Ovary (tissue), 9 donors: ENCODE results near the gene UBTD1. TPM values are rescaled to one million over a fixed set of nuclear protein-coding genes. Genes with fewer than 3 reads are reported as not detected.

Source experiments
- DNase-seq, 5 donors: peaks; one replicate each; pipeline ENCODE4 v3.0.0-alpha.2; 2019 to 2020
- H3K27ac ChIP-seq, 2 donors: fragments of 200-600 bp; one replicate each; pipeline versions ENCODE4 v1.5.1 to v1.8.0; 2019 to 2022
- H3K27me3 ChIP-seq: fragments of 200-600 bp; one replicate; pipeline ENCODE4 v1.8.0; 2022
- H3K36me3 ChIP-seq: fragments of 200-600 bp; sonication (generic); one replicate; pipeline ENCODE4 v1.5.1; 2019
- H3K4me1 ChIP-seq: one replicate; pipeline ENCODE4 v1.8.1; 2013; ENCODE audit warnings: mild to moderate bottlenecking, moderate library complexity; ENCODE audit not compliant: insufficient read depth
- H3K4me3 ChIP-seq: fragments of 200-600 bp; sonication (generic); one replicate; pipeline ENCODE4 v1.5.1; 2017
- H3K9me3 ChIP-seq, 2 donors: fragments of 200-600 bp in 1 of 2; sonication (generic) in 1 of 2; one replicate each; pipeline versions ENCODE4 v1.5.1 to v1.8.1; 2013 to 2019; ENCODE audit warnings: mild to moderate bottlenecking in 1 of 2, moderate library complexity in 1 of 2
- EP300 ChIP-seq: sonication (generic); formaldehyde crosslinking; IDR thresholded peaks from one replicate; pipeline ENCODE4 v1.6.1; 2017; ENCODE audit warnings: antibody characterized with exemption
- POLR2A ChIP-seq: fragments of 450-650 bp; IDR thresholded peaks from one replicate; pipeline ENCODE4 v1.6.1; 2017; ENCODE audit warnings: antibody characterized with exemption, mild to moderate bottlenecking, moderate library complexity
- WGBS, 3 donors: extraction: QIAGEN DNeasy Blood & Tissue Kit in 1 of 3; methylation state at CpG; one replicate each; pipeline versions ENCODE4 v1.1.5 to v1.1.7; 2013 to 2017; 5-methylcytosine and 5-hydroxymethylcytosine counted together
- intact Hi-C, 4 donors: fragments of 100-400 bp; cut with DNase I; formaldehyde crosslinking; loops; one replicate each; pipeline versions ENCODE4 v1.11.0 to v1.15.1; 2022 to 2023
- polyA plus RNA-seq, 2 donors: library from polyadenylated mRNA; stranded (reverse); fragments of 200-250 nt in 1 of 2; fragments of 350-450 nt in 1 of 2; fragmentation: Illumina TruSeq in 1 of 2; extraction: RNeasy Lipid Tissue Mini Kit (QIAGEN cat#74804) in 1 of 2; gene quantifications; one replicate each; pipeline ENCODE4 v1.2.3, GENCODE V29; 2013 to 2014
- total RNA-seq, 7 donors: library from RNA; depleted of rRNA in 2 of 7; stranded (reverse); fragments of >200 nt in 2 of 7; fragmentation: NEBNext Ultra II Directional in 3 of 7; extraction: Animal tissue kit (Norgen Biotek cat#: 25700) in 3 of 7; gene quantifications; one replicate each; pipeline versions ENCODE4 v1.1.0 to v1.2.4, GENCODE V29; 2016 to 2023
- TF ChIP-seq, protein P1 (sequence below), 3 donors: fragments of 450-650 bp in 2 of 3; fragments of 200-600 bp in 1 of 3; IDR thresholded peaks; one replicate each; pipeline versions ENCODE4 v1.5.1 to v1.8.0; 2016 to 2022; ENCODE audit warnings: antibody characterized with exemption in 3 of 3, mild to moderate bottlenecking in 1 of 3
- donor health status: DM: no; HTN: no; CAD: no; lungs with moderate emphysema.
- donor health status: DM: no; HTN: no; CAD: no.
- donor health status: Bipolar disorder and iron deficiency.
- donor health status: DM: yes; HTN: yes; CAD: no.
- donor health status: DM: no; HTN: no; CAD: no.
- donor health status: DM: yes; HTN: yes; CAD: no.

Gene UBTD1
- total and polyA plus RNA-seq, 9 donors = 0.20 to 15.2 (median 11.5) TPM

DNA sequence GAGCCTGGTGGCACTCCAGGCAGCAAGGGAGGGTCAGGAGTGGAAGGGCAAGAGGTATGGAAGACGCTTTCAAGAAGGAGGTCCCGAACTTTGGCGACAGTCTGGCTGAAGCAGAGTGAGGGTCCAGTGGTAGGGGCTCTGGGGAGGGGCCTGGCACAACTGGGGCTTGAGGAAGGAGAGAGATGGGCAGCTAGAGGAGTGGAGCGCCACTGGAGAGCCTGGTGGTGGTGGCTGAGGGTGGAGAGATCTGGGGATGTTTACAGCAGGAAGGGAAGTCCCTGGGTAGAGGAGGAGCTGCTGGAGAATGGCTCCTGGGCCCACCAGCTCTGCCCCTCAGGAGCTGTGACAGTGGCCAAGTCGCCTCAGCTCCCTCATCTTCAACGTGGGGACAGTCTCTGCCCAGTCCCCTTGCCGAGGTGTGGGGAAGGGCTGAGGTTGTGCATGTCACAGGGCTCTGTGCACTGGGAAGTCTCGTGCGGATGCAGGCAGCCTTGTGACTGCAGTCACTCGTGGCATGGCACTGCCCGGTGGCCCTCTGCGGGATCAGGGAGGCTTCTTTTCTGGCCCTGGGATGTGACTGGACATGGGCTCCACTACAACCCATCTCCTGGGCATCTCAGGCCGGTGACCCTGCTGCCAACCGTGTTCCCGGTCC, 18.5 kb downstream of the UBTD1 start:
- peaks cover 6% of the 10 kb centered on the region for H3K4me1 ChIP-seq
- no peaks in the 10 kb centered on the region for H3K27me3 ChIP-seq
- TF ChIP-seq, protein P1, sequence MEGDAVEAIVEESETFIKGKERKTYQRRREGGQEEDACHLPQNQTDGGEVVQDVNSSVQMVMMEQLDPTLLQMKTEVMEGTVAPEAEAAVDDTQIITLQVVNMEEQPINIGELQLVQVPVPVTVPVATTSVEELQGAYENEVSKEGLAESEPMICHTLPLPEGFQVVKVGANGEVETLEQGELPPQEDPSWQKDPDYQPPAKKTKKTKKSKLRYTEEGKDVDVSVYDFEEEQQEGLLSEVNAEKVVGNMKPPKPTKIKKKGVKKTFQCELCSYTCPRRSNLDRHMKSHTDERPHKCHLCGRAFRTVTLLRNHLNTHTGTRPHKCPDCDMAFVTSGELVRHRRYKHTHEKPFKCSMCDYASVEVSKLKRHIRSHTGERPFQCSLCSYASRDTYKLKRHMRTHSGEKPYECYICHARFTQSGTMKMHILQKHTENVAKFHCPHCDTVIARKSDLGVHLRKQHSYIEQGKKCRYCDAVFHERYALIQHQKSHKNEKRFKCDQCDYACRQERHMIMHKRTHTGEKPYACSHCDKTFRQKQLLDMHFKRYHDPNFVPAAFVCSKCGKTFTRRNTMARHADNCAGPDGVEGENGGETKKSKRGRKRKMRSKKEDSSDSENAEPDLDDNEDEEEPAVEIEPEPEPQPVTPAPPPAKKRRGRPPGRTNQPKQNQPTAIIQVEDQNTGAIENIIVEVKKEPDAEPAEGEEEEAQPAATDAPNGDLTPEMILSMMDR (IDR thresholded peaks at IDR 0.05) = no peak
- TF ChIP-seq EP300 (no peak), POLR2A (no peak)
- H3K27ac ChIP-seq = no peak overlapping the region
- 88 to 94% (median 93%) methylated on average over 15 of the region's 15 CpGs for whole genome bisulfite sequencing, 3 donors
- intact Hi-C loops = no loop called here
- no peaks in the 10 kb centered on the region for H3K36me3 ChIP-seq
- DNase-seq = peak in 1 of 5 donors; percentile 24
- H3K4me3 ChIP-seq = no peak overlapping the region
- no peaks in the 10 kb centered on the region for H3K9me3 ChIP-seq

DNA sequence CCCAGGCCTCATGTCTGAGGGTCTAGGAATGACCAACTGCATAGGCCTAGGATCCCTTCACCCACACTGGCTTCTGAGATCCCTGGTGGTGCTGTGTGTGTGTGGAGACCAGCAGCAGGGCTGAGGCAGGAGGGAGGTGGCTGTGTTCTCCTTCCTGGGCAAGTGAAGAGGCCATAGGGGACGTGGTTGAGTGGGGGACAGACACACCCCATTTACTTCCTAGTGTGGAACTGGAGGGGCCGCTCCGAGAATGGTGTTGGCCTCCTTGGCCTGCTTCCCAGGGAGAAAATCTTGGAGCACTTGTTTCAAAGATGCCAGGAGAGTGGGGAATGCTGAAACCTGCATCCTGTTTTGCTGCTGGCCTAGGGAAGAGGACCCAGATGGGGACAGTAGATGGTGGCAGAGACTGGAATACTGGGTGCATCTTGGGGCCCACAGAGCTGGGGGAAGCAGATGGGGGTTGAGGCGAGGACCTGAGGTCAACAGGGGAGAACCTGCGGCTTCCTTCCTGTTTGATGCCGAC, 19.1 kb downstream of the UBTD1 start:
- no peak overlapping the region for H3K4me3 ChIP-seq
- no peak overlapping the region for H3K27ac ChIP-seq
- H3K27me3 ChIP-seq = no peaks in the 10 kb centered on the region
- TF ChIP-seq, protein P1 (IDR thresholded peaks at IDR 0.05) = no peak
- TF ChIP-seq POLR2A (no peak), EP300 (no peak)
- H3K9me3 ChIP-seq = no peaks in the 10 kb centered on the region
- intact Hi-C loops = no loop called here
- H3K4me1 ChIP-seq = peaks cover 6% of the 10 kb centered on the region
- DNase-seq = peak in 1 of 5 donors; percentile 29
- no peaks in the 10 kb centered on the region for H3K36me3 ChIP-seq
- WGBS, 3 donors = 63 to 72% (median 66%) methylated on average over 6 of the region's 6 CpGs

DNA sequence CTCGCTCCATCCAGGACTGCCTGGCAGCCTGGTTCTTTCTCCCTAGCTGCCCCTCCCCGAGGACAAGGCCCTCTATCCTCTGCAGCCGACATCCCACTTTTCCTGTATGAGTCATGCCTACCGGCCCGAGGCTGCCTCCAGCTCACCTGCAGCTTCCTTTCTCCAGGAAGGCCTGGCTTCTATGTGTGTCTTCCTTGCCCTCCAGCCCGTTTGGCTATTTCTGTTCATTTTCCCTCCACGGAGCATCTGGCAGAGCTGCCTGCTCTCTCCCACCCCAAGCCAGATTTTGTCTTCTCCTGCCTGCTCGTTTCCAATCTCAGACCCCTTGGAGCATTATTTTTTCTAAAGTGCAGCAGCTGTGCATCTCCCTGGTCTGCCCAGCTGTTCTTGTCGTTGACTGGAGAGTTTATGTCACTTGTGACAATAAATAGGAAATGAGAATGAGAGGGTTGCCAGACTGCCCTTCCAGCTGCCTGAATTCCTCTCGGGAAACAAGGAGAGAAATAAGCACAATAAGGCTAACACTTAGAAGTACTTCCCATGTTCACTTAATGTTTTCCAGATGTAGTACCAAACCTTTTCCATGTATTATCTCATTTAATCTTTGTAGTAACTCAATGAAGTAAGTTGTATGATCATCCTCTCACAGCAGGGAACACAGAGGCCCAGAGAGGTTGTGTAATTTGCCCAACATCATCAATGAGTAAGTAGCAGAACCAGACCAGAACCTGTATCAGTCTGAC, 19.7 kb downstream of the UBTD1 start:
- H3K27me3 ChIP-seq = no peaks in the 10 kb centered on the region
- intact Hi-C loops = no loop called here
- no peaks in the 10 kb centered on the region for H3K36me3 ChIP-seq
- no peaks in the 10 kb centered on the region for H3K9me3 ChIP-seq
- TF ChIP-seq EP300 (no peak), POLR2A (no peak)
- TF ChIP-seq, protein P1 (IDR thresholded peaks at IDR 0.05) = no peak
- H3K27ac ChIP-seq = no peak overlapping the region
- no peak overlapping the region for H3K4me3 ChIP-seq
- DNase-seq = no peak
- WGBS, 3 donors = 15 to 19% (median 16%) methylated on average over 10 of the region's 10 CpGs
- H3K4me1 ChIP-seq = peaks cover 6% of the 10 kb centered on the region

DNA sequence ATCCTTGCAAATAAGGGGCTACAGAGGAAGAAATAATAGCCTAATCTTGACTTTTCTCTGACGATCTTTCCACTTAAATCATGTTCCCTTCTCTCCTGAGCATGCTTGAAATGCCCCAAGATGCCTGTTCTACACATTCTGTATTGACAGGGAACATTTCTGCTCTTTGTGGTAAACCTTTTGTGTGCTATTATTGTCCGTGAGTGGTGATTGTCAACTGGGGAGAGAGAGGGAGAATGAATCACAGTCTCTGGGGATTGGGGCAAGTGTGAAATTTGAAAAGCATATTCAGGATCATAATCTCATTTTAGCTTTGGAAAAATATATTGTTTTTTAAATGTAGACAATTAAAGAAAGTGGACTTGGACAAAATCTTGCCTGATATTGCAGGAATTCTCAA, 20.6 kb downstream of the UBTD1 start:
- Histone ChIP-seq H3K27me3 (no peaks in the 10 kb centered on the region), H3K4me3 (no peak overlapping the region), H3K4me1 (peaks cover 6% of the 10 kb centered on the region), H3K27ac (no peak overlapping the region), H3K36me3 (no peaks in the 10 kb centered on the region), H3K9me3 (no peaks in the 10 kb centered on the region)
- WGBS, 3 donors = 39 to 67% (median 53%) methylated on average over 2 of the region's 2 CpGs
- no peak for DNase-seq
- intact Hi-C loops = no loop called here
- TF ChIP-seq EP300 = no peak
- TF ChIP-seq POLR2A = no peak
- TF ChIP-seq, protein P1 (IDR thresholded peaks at IDR 0.05) = no peak
